Measurements from ENCODE around the gene MPHOSPH6.
"Not testable (repeated sequence)": the region's sequence is repeated elsewhere in the genome, so short reads cannot be mapped to it uniquely, and the experiment has no call there.

Gene MPHOSPH6

DNA sequence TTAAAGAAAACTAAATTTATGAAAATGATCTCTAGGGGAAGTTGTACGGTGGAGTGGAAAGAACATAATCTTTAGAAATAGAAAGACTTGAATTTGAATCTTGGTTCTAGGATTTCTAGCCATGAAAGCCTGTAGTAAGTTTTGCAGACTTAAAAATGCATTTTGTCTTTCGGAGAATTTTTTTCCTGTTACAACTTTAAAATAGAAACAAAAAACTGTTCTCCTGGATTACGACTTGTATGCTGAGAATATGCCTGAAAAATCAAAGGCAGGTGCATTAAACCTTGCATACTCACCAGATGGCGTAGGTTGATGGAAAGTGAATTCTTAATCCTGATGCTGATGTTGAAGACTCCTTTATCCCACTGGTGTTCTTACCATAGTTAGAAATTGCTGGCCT lies 7.5 kb upstream of the MPHOSPH6 start:
- FAIRE-seq (no peak), DNase-seq (ENCODE audit: extremely low spot score, insufficient read length, low read depth) (no peak)

DNA sequence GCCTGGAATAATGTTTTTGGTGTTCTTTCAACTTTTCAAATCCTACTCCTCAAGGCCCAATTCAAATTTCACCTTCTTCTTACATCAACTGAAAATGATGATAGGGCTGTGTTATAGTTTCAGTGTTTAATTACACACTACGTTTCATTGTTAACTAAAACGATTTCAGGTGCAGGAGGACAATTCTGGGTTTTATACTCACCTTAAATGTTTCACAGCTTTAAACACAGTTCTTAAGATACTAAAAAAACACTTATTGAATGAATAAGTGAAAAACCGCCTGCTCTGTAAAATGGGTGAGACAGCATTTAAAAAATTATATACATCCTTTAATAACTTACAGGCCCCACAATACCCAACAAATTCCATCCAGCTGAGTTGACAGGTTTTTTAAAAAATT lies 6.2 kb upstream of the MPHOSPH6 start:
- no peak for FAIRE-seq

DNA sequence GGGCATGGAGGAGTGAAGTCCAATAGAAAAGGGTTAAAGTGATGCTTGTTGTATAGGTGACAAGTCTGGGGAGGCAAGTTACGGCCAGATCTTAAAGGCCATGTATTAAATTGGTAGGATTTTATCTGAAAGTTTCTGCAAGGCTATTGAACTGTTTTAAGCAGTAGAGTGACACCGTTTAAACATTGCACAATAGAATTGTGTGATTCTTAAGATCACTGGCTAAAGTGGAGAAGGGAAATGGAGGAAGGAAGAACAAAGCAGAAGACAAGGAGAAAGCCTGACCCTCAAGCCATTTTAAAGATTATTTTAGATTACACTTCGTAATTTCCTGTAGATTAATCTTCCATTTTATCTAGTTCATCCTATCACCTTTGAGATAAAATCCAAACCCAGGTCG lies 5.6 kb upstream of the MPHOSPH6 start:
- DNase-seq (ENCODE audit: extremely low spot score, insufficient read length, low read depth) (no peak), FAIRE-seq (no peak)

More for the DNA sequence above, 6.2 kb upstream of the MPHOSPH6 start:
- DNase-seq (ENCODE audit: extremely low spot score, insufficient read length, low read depth): no peak

DNA sequence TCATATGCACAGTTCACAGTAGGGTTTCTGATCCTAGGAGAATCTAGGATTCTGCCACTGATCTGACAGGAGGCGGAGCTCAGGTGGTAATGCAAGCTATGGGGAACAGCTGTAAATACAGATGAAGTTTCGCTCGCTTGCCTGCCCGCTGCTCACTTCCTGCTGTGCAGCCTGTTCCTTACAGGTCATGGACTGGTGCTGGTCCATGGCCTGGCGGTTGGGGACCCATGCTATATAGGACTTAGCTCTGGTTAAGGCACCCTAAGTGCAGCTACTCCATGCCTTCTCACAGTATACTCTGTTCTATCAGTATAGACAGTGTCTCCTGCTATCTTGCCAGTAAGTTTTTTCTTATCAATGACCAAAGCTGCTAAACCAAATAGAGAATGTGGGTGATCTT lies 2.4 kb downstream of the MPHOSPH6 start:
- FAIRE-seq: no peak
- no peak for DNase-seq (ENCODE audit: extremely low spot score, insufficient read length, low read depth)

DNA sequence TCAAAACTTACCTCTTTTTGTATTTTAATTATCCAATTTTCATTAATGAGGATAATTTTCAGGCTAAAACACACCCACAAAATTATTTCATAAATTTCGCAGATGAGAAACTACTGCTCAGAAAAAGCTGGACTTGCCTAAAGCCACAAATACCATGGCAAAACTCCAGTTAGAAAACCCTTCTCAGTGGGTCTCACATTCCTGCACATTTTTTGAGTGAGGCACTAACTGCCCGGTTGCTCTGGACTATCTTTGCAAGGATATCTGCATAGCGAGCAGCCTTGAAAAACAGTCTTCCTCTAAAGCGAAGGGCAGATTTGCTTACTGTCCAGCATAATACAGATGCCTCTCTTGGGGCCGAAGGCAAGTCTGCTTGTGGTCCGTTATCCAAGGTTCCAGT lies 9.8 kb downstream of the MPHOSPH6 start:
- FAIRE-seq: no peak

DNA sequence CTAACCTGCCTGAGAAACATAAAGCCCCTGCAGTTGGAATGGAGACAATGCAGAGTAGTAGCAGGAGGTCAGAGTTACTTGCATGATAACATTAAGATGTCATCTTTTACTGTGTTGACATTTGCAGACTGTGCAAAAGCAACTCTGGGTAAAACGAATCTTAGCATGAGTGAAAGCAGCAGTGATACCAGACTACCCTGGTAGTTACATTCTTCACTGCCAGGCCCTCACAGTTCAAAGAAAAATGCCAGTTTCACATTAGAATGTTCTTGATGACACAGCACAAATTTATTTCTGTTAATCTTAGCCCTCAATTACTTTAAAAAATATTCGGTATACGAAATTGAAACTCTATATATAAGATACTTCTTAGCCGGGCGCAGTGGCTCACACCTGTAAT lies 12.2 kb downstream of the MPHOSPH6 start:
- no peak for FAIRE-seq

More for the DNA sequence above, 9.8 kb downstream of the MPHOSPH6 start:
- DNase-seq (ENCODE audit: extremely low spot score, insufficient read length, low read depth): no peak

DNA sequence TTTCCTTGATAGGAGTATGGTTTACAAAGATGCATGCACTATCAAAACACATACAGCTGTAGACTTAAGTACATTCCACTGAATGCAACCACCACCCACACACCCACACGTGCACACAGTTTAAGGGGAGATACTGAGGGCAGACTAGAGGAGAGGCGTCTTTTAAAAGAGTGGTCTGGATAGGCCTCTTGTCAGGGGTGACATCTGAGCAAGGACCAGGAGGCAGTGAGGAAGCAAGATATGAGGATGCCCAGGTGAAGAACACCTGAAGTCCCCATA lies 12.6 kb downstream of the MPHOSPH6 start:
- no peak for FAIRE-seq
- DNase-seq (ENCODE audit: extremely low spot score, insufficient read length, low read depth): no peak

More for the DNA sequence above, 12.2 kb downstream of the MPHOSPH6 start:
- no peak for DNase-seq (ENCODE audit: extremely low spot score, insufficient read length, low read depth)

DNA sequence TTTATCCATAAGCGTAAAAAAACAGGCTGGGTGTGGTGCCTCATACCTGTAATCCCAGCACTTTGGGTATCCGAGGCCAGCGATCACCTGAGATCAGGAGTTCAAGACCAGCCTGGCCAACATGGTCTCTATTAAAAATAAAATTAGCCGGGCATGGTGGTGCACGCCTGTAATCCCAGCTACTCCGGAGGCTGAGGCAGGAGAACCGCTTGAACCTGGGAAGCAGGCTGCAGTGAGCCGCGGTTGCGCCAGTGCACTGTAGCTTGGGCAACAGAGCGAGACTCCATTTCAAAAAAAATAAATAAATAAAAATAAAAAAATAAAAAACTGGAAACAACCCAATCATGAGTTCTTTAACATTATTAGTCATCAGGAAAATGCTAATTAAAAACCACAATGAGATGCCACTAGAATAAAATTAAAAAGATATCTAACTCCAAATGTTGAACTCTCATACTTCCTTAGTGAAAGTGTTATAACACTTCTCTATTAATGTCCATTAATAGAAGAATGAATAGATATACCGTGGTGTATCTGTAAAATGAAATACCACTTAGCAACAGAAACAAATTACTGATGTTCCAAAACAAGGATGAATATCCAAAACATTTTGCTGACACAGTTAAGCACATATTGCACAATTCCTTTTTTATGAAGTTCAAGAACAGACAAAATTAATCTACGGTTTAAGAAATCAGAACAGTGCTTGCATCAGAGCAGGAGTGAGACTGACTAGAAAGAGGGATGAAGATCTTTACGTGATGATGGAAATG lies 13.1 kb downstream of the MPHOSPH6 start:
- DNase-seq (ENCODE audit: extremely low spot score, insufficient read length, low read depth) (no peak), FAIRE-seq (no peak)

DNA sequence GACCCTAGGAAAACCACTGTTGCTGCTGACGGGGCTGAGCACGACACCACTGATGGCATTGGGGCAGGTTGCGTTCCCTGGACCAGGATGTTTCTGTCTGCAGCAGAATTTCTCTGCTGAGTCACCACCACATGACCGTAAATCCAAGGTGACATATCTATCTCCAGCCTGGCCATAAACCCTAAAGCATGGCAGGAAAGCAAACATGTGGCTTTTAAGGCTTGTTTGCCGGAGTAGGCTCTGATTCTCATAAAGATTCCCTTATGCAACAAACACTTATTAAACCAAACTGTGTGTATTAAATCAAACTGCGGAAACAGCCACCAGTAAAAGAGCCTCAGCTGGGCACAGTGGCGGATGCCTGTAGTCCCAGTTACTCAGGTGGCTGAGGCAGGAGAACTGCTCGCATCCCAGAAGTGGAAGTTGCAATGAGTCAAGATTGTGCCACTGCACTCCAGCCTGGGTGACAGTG lies 17.3 kb downstream of the MPHOSPH6 start:
- FAIRE-seq (no peak), DNase-seq (ENCODE audit: extremely low spot score, insufficient read length, low read depth) (no peak)

DNA sequence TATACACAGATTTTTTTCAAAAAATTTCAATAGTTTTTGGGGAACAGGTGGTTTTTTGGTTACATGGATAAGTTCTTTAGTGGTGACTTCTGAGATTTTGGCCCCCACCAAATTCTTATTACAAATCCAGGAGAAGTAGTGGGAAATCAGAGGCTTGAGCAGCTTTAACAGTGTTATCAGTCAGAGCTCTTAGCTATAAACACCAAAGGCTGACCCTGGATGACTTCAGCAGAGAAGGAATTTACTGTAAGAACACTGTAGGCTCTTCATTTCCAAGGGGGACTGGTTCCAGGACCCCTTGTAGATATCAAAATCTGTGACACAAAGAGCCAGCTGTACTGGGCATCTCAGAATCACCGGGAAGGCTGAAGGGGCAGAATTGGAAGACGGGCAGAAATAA lies 17.8 kb downstream of the MPHOSPH6 start:
- DNase-seq (ENCODE audit: extremely low spot score, insufficient read length, low read depth) (no peak), FAIRE-seq (no peak)

DNA sequence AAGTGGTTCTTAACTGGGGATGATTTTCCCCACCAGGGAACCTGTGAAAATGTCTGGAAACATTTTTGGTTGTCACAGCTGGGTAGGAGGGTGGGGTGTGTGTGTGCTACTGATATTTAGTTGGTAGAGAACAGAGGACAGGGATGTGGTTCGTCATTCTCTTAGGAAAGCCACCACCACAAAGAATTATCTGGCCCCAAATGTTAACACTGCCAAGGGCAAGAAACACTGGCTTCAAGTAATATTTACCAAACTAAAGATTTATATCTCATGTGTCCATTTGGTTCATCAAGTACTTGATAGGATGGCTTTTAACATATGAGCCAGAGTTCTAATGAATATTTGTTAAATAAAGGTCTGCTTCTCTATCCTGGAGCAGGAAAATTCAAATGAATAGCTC lies 19.5 kb downstream of the MPHOSPH6 start:
- FAIRE-seq (no peak), DNase-seq (ENCODE audit: extremely low spot score, insufficient read length, low read depth) (no peak)

DNA sequence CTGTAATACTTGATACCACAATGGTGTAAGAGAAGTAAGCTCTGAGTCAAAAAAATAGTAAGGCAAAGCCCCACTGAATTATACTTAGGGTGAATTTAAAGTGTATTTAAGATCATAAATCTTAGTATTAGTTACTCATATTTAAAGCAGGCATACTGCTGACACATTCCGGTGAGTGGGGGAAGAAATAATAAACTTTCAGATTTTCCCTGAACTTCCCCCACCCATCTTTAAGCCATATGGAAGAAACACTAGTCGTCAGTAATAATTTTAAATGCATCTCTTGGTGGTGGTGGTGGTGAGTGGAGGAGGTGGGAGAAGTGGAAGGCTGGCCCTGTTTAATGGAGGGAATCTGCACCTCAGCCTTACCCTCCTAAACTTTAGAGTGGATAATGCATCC lies 20.5 kb downstream of the MPHOSPH6 start:
- FAIRE-seq (no peak), DNase-seq (ENCODE audit: extremely low spot score, insufficient read length, low read depth) (no peak)

DNA sequence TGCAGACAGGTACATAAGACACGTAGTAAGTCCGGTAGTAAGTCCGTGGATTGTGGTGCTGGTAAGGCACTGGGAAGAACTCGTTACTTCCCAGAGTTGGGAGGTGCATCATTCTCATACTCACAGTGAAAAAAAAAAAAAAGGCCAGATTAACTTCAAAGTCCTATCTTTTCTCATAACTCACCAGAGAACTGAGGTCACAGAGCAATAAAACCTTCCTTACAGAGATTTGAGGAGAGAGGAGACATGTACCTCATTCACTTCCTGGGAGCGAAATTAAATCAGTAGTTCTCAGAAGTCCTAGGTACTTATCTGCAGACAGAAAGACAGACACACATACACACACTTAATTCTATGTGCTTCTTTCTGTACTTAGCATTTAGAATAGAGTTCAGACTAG lies 22.5 kb downstream of the MPHOSPH6 start:
- no peak for FAIRE-seq
- DNase-seq (ENCODE audit: extremely low spot score, insufficient read length, low read depth): no peak

DNA sequence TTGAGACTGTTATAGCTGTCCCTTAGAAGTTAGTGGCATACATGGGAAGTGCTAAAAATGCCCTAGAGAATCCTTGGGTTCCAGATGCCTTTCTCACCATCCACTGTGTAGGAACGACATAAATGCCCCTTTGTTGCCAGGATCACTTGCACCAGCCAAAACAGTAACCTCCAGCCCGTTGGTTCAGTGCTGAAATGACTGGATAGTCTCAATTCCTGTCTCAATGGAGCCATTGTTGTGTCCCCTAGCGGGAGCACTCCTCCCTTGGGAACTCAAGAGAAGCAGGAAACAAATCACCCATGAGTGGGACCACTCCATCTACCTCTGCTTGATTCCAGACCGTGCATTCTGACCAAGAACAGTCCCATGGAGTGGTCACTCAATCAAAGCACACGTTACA lies 23.1 kb downstream of the MPHOSPH6 start:
- no peak for DNase-seq (ENCODE audit: extremely low spot score, insufficient read length, low read depth)
- no peak for FAIRE-seq

DNA sequence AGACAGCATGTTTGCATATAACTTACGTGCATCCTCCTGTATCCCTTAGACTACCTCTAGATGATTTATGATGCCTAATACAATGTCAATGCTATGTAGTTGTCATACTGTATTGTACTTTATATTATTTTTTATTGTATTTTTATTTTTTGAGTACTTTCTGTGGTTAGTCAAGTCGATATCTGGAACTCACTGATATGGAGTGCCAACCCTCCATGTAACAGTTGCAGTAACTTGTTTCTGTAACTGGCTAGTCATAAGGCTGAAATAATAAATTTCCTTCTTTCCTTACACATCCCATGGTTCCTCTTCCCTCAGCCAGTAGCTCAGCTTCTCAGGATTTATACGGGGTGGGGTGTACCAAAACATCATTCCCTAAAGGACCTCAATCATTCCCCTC lies 23.5 kb downstream of the MPHOSPH6 start:
- FAIRE-seq (no peak), DNase-seq (ENCODE audit: extremely low spot score, insufficient read length, low read depth) (no peak)

DNA sequence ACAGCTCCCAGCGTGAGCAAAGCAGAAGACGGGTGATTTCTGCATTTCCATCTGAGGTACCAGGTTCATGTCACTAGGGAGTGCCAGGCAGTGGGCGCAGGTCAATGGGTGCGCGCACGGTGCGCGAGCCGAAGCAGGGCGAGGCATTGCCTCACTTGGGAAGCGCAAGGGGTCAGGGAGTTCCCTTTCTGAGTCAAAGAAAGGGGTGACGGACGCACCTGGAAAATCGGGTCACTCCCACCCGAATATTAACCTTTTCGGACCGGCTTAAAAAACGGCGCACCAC lies 30.8 kb downstream of the MPHOSPH6 start:
- not testable (repeated sequence) for DNase-seq (ENCODE audit: extremely low spot score, insufficient read length, low read depth); FAIRE-seq

DNA sequence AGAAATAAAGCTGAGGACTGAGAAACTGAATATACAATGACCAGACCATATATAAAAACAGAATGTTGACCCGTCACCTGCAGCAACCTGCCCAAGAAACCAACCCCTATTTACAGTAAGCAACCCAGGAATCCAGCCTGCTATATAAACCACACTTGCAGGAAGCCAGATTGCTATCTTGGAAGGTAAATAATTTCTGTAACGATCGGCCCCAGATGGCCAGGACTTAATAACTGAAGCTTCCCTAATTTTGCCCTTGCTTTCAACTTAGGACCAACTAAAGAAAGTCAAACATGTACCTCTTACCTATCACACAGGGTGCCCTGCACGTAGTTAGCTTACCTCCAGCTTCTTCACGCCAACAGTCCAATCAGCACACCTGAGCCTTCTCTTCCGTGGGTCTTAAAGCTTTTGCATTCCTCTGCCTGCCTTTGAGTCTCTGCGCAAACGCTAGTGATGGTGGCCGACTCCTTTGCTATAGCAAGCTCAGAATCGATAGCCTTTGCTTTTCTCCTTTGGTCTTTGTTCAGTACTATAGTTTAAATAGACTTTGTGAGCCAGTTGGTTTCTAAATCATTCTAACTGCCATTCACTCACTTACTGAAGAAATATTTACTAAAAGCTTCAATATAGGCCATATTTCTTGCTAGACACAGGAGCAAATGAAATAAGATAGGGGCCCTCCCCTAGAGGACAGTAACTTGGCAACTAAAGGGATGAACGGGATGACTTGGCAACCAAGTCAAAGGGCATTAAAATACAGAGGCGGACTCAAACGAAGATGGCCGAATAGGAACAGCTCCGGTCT lies 31.3 kb downstream of the MPHOSPH6 start:
- FAIRE-seq (no peak), DNase-seq (ENCODE audit: extremely low spot score, insufficient read length, low read depth) (no peak)

DNA sequence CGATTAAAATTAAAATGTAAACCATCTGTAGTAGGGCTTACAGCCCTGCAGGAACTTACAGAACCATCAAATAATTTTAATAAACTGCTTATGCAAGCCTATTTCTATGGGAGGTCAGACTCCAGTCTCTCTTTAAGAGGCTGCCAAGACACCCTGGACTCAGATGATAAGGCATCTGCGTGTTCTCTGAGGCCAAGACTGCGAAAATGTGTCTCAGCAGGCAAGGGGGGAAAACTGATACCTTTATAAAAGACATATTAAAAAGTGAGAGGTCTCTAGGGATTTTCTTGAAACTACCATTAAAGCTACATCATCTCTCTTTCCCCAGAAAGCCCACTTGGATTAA lies 32.2 kb downstream of the MPHOSPH6 start:
- DNase-seq (ENCODE audit: extremely low spot score, insufficient read length, low read depth): no peak
- FAIRE-seq: no peak

DNA sequence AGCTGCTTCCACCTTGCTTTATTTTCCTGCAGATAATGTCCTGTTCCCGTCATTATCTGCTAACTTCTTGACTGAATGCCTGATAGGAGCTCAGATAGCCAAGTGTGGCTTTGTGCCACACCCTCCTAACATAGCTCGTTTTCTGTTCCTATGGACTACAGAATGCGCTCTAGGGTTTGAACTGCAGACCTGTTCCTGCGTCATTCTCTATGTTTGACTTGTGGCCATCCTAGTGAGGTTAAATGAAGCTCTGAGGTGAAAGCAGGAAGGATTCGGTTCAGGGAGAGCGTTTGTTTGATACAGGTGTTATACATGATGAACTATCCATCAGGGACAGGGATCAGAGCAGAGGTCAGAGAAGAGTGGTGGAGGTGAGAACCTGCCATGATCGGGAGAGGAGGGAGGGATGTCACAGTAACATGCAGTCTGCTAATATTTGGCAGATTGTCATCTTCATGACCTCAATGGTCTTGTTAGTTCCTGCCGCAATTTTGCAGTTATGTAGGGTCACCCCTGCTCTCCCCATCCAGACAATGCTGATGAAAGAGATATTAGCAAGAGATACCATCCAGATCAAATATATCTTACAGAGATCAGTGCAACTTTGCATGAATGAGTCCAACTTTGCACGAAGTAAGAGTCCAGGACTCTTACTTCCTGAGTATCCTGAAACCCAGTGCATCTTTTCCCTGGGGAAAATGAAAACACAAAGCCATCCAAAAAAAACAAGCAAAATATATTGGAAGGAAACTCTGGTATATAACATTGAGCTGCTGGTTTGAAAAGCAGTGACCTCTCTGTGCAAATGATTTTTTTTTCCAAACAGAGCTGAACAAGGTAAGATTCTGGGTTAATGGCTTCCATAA lies 32.8 kb downstream of the MPHOSPH6 start:
- no peak for FAIRE-seq

DNA sequence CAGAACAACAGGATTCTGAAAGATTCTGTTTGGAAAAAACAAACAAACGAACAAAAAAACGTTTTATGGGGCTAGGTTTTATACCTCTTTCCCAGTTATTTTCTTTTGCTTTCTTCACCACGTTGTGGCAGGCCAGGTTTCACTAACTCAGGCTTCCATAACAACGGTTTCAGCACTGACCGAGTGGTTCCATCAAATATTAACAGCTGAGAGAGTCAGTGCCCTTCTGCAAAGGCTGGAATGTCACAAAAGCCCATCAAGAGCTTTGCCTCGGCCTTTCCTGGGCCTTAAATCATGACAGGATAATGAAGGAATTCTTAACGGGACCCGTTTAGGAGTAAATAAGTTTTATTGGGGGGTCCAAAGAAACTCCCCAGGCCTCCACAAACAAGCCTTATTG lies 34.2 kb downstream of the MPHOSPH6 start:
- DNase-seq (ENCODE audit: extremely low spot score, insufficient read length, low read depth): no peak
- no peak for FAIRE-seq

More for the DNA sequence above, 32.8 kb downstream of the MPHOSPH6 start:
- DNase-seq (ENCODE audit: extremely low spot score, insufficient read length, low read depth): no peak

DNA sequence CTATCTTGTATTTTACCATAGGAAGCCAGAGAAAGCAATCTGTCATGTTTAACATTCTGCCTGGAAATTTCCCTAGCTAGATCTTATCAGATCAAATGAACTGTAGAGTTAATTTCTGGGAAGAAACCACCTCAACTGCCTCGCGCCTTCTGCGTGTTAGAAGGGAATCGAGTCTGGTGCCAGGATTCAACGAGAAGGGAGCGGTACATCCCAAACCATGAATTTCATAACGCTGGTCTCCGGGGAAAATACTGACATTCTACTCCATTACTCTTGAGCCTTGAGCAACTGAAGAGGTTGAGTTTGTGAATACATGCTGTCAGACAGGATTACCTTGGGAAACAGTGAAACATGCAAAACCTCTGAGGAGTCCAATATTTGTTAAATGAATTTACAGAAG lies 35.2 kb downstream of the MPHOSPH6 start:
- FAIRE-seq: no peak

More for the DNA sequence above, 35.2 kb downstream of the MPHOSPH6 start:
- no peak for DNase-seq (ENCODE audit: extremely low spot score, insufficient read length, low read depth)

All from GM18507 (cell line).